HG03139 (cell line): ENCODE measurements around the gene PSME3.
"Not testable (repeated sequence)": the region's sequence is repeated elsewhere in the genome, so short reads cannot be mapped to it uniquely, and the experiment has no call there.

Experiments
- ATAC-seq: cut with Tn5 transposase; IDR thresholded peaks from one replicate; pipeline ENCODE4 v1.9.1; 2021; ENCODE audit not compliant: unreplicated experiment

PSME3 gene

DNA sequence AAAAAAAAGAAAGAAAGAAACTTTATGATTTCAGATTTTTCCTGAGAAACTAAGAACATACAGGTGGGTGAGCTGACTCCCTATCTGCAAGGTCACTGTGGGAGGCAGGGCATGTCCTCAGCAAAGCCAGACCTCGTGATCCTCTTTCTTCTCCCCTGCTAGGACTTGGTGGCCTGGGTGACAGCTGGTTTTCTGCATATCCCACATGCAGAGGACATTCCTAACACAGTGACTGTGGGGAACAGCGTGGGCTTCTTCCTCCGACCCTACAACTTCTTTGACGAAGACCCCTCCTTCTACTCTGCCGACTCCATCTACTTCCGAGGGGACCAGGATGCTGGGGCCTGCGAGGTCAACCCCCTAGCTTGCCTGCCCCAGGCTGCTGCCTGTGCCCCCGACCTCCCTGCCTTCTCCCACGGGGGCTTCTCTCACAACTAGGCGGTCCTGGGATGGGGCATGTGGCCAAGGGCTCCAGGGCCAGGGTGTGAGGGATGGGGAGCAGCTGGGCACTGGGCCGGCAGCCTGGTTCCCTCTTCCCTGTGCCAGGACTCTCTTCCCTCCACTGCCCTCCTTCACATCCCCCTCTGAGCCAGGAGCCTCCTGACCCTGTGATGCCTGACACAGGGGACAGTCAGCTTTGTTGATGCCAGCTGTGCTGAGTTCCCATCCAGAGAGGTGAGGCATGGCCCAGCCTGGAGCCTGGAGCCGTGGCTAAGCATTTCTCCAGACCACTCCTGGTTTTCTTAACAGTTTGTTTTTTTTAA, 40.9 kb downstream of the PSME3 start:
- ATAC-seq, result not testable (repeated sequence)

DNA sequence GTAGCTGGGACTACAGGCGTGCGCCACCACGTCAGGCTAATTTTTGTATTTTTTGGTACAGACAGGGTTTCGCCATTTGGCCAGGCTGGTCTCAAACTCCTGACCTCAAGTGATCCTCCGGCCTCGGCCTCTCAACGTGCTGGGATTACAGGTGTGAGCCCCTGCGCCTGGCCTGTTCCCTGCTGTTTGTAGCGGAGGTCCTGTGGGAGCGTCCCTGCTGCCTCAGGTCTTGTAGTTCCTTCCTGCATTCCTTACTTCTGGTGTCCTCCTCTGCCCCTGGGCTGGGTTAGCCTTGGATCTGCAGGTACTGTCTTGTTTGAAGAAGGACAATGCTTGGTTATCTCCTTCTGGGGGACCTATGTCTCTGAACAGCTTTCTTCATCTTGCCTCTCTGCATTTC, 43.8 kb downstream of the PSME3 start:
- no peak for ATAC-seq

DNA sequence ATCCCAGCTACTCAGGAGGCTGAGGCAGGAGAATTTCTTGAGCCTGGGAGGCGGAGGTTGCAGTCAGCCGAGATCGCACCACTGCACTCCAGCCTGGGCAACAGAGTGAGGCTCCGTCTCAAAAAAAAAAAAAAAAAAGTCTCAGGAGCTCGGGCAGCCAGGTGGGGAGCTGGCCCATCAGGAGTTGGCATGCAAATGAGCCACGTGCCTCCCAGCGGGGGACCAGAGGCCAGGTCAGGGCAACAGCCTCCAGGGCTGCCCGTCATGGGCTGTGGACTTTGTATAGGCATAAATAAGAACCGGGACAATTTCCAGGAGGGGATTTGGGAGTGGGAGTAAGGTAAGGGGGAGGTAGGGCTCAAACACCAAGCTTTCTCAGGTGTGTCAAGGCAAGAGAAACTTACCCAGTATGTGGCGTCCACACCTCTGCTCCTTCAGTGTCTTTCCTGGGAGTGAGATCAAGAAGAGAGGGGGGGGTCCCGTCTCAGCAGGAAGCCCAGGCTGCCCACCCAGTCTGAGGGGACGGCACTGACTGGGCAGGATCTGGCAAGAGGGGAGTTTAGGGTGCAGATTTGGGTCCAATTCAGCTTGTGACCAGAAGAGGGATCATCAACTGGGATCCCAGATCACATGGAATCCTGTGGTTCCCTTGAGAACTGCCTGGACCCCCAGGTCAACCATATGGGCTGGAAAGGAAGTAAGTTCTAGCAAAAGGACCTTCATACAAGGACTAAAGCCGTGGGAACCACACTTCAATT, 45.1 kb downstream of the PSME3 start:
- no peak for ATAC-seq

- ATAC-seq, result no peak
These were observed 45.9 kb downstream of the PSME3 start for GRCh38 chr17:42878924-42879595.

DNA sequence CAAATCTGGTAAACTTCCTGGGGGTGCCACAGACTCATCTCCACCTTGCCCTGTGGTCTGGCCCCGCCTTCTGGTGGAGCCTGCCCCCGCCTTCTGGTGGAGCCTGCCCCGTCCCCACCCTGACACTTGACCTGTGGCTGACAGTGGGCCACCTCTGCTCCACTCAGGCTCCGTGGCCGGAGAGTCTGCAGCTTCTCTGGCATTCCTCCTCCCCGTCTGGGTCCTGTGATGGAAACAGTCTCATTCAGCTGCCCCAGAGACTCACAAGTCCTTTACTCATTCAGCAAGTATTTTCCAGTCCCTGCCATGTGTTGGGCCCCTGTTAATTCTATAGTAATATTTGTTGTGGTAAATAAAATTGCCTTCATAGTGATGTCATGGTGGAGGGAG, 46.4 kb downstream of the PSME3 start:
- no peak for ATAC-seq

DNA sequence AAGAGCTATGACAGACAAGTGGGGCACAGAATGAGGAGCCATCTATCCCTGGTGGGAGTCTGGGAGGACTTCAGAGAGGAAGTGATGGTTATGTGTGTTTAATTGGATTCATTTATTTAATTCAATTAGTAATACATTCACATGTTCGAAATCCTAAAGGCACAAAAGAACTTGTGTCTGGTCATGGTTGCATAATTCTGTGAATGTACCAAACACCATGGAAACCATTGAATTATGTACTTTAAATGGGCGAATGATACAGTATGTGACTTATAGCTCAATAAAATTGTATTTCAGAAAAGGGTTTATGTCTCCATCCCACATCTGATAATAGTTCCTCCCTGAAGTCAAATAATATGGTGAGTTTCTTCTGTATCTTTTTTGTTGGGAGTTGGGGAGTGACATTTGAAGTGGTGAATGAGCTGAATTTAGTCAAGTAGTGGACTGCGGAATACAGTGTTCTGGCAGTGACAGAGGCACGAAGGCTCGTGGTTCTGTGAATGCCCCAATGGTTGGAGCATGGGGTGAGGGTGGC, 47.6 kb downstream of the PSME3 start:
- no peak for ATAC-seq

DNA sequence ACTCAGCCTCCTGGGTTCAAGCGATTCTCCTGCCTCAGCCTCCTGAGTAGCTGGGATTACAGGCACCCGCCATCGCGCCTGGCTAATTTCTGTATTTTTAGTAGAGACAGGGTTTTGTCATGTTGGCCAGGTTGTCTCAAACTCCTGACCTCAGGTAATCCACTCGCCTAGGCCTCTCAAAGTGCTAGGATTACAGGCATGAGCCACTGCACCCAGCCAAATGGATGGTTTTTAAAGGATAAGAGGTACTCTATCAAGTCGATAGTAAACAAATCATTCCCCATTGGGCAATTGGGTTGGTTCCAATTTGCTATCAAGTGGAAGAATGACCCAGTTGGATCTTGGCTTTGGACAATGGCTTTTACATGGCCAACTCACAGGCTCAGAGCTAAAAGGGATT, 48.5 kb downstream of the PSME3 start:
- not testable (repeated sequence) for ATAC-seq

- no peak for ATAC-seq
These were observed 49.0 kb downstream of the PSME3 start for GRCh38 chr17:42882166-42882565.

DNA sequence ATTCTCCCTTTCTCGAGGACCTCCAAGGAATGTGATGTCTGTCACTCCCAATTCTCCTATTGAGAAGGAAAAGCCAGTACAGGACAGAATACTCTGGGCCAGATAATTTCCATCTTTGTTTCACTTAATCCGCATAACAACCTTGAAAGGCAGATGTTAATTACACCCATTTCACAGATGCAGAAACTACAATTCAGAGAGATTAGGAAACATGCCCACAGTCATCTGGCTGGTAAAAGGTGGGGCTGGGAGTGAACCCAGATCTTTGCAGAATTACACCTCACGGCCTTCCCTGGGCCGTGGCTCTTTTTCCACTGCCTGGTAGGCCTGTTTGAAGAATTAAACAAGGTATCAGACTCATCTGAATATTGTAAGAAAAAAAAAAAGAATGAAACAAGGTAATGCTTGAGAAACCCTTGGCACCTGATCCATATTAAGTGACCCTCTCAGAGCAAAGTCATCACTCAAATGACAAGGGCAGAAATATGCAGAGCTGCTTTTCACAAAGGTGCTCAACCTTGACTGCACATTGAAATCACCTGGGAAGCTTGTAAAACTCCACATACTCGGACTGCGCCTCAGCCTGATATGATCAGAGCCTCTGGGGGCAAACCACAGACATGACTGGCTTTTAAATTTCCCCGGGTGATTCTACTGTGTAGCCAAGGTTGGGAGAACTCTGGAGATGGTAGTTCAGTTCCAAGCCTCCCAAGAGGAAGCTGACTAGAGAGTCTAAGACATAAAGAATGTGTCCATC, 50.8 kb downstream of the PSME3 start:
- ATAC-seq, result no peak

- ATAC-seq, result not testable (repeated sequence)
These were observed 52.6 kb downstream of the PSME3 start for GRCh38 chr17:42885806-42886205.

- no peak for ATAC-seq
These were observed 53.3 kb downstream of the PSME3 start for GRCh38 chr17:42886283-42887176.

- no peak for ATAC-seq
These were observed 56.6 kb downstream of the PSME3 start for GRCh38 chr17:42889809-42890208.

GRCh38 chr17:42891539-42892152, 58.4 kb downstream of the PSME3 start:
- ATAC-seq, result no peak

DNA sequence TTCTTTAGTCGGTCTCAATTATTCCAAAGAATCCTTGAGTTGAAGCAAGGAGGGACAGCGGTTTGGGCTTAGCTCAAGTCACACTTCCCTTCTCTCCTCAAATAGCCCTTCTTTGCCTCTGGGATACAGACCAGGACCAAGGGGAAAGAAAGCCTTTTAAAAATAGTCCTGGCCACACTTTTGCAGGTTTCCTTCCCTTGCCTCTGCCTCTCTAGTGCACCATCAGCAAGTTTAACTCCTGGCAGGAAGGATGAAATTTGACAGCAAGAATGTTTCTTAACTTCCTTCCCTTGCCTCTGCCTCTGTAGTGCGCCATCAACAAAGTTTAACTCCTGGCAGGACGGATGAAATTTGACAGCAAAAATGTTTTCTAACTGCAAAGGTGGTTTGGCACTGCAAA, 60.2 kb downstream of the PSME3 start:
- no peak for ATAC-seq
